Gastrocnemius medialis (tissue), 4 donors: ENCODE measurements around the gene EXOC3L2. TPM values are rescaled to one million over a fixed set of nuclear protein-coding genes. Genes with fewer than 3 reads are reported as not detected.
"Not testable (repeated sequence)": the region's sequence is repeated elsewhere in the genome, so short reads cannot be mapped to it uniquely, and the experiment has no call there.

Experiments used
- ATAC-seq, 2 donors: fragments of 150-250 bp; one replicate each; pipeline ENCODE4 v1.9.1; 2016
- DNase-seq, 2 donors: peaks; one replicate each; pipeline ENCODE4 v3.0.0-alpha.2; 2019
- H3K27ac ChIP-seq, 4 donors: fragments of 200-600 bp; sonication (generic); 1 replicate in 1 of 4; 2 replicates in 3 of 4; pipeline ENCODE4 v1.5.1; 2016 to 2018; ENCODE audit warnings: mild to moderate bottlenecking in 2 of 4, moderate library complexity in 1 of 4
- H3K27me3 ChIP-seq, 3 donors: fragments of 200-600 bp; sonication (generic) in 2 of 3; 1 replicate in 1 of 3; 2 replicates in 2 of 3; pipeline versions ENCODE4 v1.5.1 to v1.6.0; 2016 to 2019; ENCODE audit warnings: mild to moderate bottlenecking in 1 of 3, moderate library complexity in 1 of 3
- H3K36me3 ChIP-seq, 2 donors: fragments of 200-600 bp; sonication (generic) in 1 of 2; one replicate each; pipeline ENCODE4 v1.5.1; 2017 to 2018
- H3K4me1 ChIP-seq, 2 donors: fragments of 200-600 bp; sonication (generic) in 1 of 2; one replicate each; pipeline ENCODE4 v1.5.1; 2016 to 2017; ENCODE audit warnings: mild to moderate bottlenecking in 2 of 2
- H3K4me3 ChIP-seq, 4 donors: fragments of 200-600 bp; sonication (generic) in 3 of 4; 1 replicate in 1 of 4; 2 replicates in 3 of 4; pipeline ENCODE4 v1.5.1; 2016 to 2019; ENCODE audit warnings: mild to moderate bottlenecking in 2 of 4
- H3K9me3 ChIP-seq, 3 donors: fragments of 200-600 bp; sonication (generic) in 2 of 3; 1 replicate in 1 of 3; 2 replicates in 2 of 3; pipeline ENCODE4 v1.5.1; 2016 to 2019
- CTCF ChIP-seq, 5 experiments: fragments of 450-650 bp in 3 of 5; fragments of 200-600 bp in 2 of 5; sonication (generic) in 2 of 5; IDR thresholded peaks in 4 of 5; conservative IDR thresholded peaks in 1 of 5; 1 replicate in 4 of 5; 2 replicates in 1 of 5; pipeline ENCODE4 v1.5.1; 2016 to 2019; ENCODE audit warnings: antibody characterized with exemption in 5 of 5, mild to moderate bottlenecking in 3 of 5, moderate library complexity in 3 of 5
- POLR2A ChIP-seq, 2 donors: fragments of 450-650 bp; IDR thresholded peaks; one replicate each; pipeline ENCODE4 v1.6.1; 2017; ENCODE audit warnings: antibody characterized with exemption in 2 of 2, mild to moderate bottlenecking in 2 of 2, moderate library complexity in 2 of 2
- in situ Hi-C, 4 donors: fragments of 200-750 bp; cut with MboI; loops; one replicate each; pipeline versions ENCODE4 v1.15.0 to v1.8.0; 2017; ENCODE audit warnings: low sequenced_read_pairs in 4 of 4
- intact Hi-C: fragments of 100-400 bp; cut with DNase I; formaldehyde crosslinking; loops from one replicate; pipeline ENCODE4 v1.15.1; 2023; ENCODE audit warnings: low total_unique reads
- total RNA-seq, 4 donors: library from RNA; depleted of rRNA; stranded (reverse); fragments of >200 nt; gene quantifications; one replicate each; pipeline versions ENCODE4 v1.1.0 to v1.2.3, GENCODE V29; 2016

The EXOC3L2 gene
- total RNA-seq, 4 donors from 2014 or later, result 0.46 to 0.55 TPM; not detected in 2

DNA sequence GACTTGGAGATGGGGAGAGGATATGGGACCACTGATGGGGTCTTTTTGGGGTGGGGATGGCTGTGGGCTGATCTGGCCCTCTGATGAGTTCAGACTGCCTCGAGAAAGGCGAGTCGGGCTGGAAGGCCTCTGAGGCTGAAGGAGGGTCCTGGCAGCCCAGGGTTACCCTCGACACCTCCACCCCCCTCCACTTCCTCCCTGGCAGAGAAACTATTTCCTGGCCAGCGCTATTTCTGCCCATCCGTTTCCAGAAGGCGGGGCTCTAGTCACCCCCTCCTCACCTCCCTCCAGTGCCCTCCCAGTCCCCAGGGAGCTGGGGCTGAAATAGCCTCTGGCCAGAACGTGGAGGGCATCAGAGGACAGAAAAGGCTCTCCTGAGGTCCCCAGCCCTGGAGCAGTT lies 9.7 kb downstream of the EXOC3L2 start:
- Histone ChIP-seq H3K4me3 (no peak overlapping the region), H3K27me3 (peaks cover 21 to 27% (median 23%) of the 10 kb centered on the region in 3 donors), H3K9me3 (no peaks in the 10 kb centered on the region), H3K27ac (no peak overlapping the region), H3K36me3 (no peaks in the 10 kb centered on the region), H3K4me1 (no peaks in the 10 kb centered on the region)
- no peak for DNase-seq
- intact Hi-C loops, result no loop called here
- TF ChIP-seq CTCF (IDR thresholded peaks at IDR 0.05 in 4 of 5, conservative IDR thresholded peaks at IDR 0.05 in 1 of 5) (no peak), POLR2A (IDR thresholded peaks at IDR 0.05) (no peak)
- in situ Hi-C loops, result loop anchor here in 1 of 4 donors (5.0 kb wide), 1 partner anchor 33 kb away; no protein-coding TSS in a partner anchor
- no peak for ATAC-seq

DNA sequence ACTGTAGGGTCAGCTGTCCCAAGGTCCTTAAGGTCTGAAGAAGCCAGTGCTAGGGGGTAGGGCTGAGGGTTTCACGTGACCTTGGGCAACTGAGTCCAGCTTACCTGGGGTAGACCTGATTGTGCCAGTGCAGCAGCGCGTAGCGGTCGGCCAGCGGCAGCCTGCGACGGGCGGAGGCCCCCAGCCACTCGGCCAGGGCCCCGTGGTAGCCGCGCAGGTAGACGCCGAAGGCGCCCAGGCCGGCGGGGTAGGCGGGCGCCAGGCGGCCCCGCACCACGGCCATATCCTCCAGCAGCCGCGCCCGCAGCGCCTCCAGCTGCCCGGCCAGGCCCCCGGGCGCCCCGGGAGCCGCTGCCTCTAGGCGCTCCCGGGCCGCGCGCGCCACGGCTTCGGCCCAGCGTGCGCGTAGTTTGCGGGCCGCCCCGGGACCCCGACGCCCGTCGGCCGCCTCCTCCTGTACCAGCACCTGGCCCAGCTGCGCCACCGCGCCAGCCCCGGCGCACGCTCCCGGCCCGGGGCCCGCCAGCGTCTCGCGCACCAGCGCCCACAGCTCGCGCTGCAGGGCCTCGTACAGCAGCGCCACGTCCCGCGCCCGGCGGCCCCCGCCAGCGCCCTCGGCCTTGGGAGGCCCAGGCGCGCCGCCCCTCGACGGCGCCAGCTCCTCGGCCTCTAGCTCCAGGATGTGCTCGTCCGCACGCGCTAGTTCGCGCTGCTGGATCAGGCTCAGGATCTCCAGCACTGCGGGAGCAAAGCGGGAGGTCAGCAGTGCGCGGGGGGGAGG lies 10.9 kb downstream of the EXOC3L2 start:
- in situ Hi-C loops, result no loop called here

GRCh38 chr19:45231891-45232290 lies 13.3 kb downstream of the EXOC3L2 start:
- TF ChIP-seq CTCF (IDR thresholded peaks at IDR 0.05 in 4 of 5, conservative IDR thresholded peaks at IDR 0.05 in 1 of 5), result no peak
- TF ChIP-seq POLR2A (IDR thresholded peaks at IDR 0.05), result no peak
- Histone ChIP-seq H3K27ac (no peak overlapping the region), H3K4me1 (no peaks in the 10 kb centered on the region)

More for the DNA sequence above, 10.9 kb downstream of the EXOC3L2 start:
- H3K36me3 ChIP-seq, result no peaks in the 10 kb centered on the region
- DNase-seq (no peak), ATAC-seq (no peak)
- H3K27ac ChIP-seq, result no peak overlapping the region
- TF ChIP-seq POLR2A (IDR thresholded peaks at IDR 0.05), result no peak
- no peak for TF ChIP-seq CTCF (IDR thresholded peaks at IDR 0.05 in 4 of 5, conservative IDR thresholded peaks at IDR 0.05 in 1 of 5)
- intact Hi-C loops, result no loop called here
- peaks cover 21 to 27% (median 23%) of the 10 kb centered on the region in 3 donors for H3K27me3 ChIP-seq
- H3K9me3 ChIP-seq, result no peaks in the 10 kb centered on the region
- no peaks in the 10 kb centered on the region for H3K4me1 ChIP-seq
- no peak overlapping the region for H3K4me3 ChIP-seq

GRCh38 chr19:45229056-45229455 lies 16.2 kb downstream of the EXOC3L2 start:
- H3K36me3 ChIP-seq, intact Hi-C loops, H3K4me3 ChIP-seq, H3K27ac ChIP-seq, in situ Hi-C loops, DNase-seq, ATAC-seq, H3K9me3 ChIP-seq, H3K4me1 ChIP-seq: not testable (repeated sequence)
- H3K27me3 ChIP-seq, result peaks cover 5 to 20% (median 11%) of the 10 kb centered on the region in 3 donors

More at GRCh38 chr19:45231891-45232290, 13.3 kb downstream of the EXOC3L2 start:
- Histone ChIP-seq H3K4me3 (no peak overlapping the region), H3K36me3 (no peaks in the 10 kb centered on the region), H3K9me3 (no peaks in the 10 kb centered on the region), H3K27me3 (peaks cover 20 to 27% (median 23%) of the 10 kb centered on the region in 3 donors)
- no peak for ATAC-seq
- intact Hi-C loops, result no loop called here
- DNase-seq, result no peak
- in situ Hi-C loops, result no loop called here

GRCh38 chr19:45224645-45225044 lies 20.6 kb downstream of the EXOC3L2 start:
- ATAC-seq (no peak), DNase-seq (no peak)
- no peak for TF ChIP-seq CTCF (IDR thresholded peaks at IDR 0.05 in 4 of 5, conservative IDR thresholded peaks at IDR 0.05 in 1 of 5)
- no peak for TF ChIP-seq POLR2A (IDR thresholded peaks at IDR 0.05)
- H3K9me3 ChIP-seq, result no peaks in the 10 kb centered on the region
- no peak overlapping the region for H3K27ac ChIP-seq
- intact Hi-C loops, result no loop called here
- no peaks in the 10 kb centered on the region for H3K4me1 ChIP-seq
- peaks cover 2 to 6% (median 3%) of the 10 kb centered on the region in 3 donors for H3K27me3 ChIP-seq
- H3K36me3 ChIP-seq, result no peaks in the 10 kb centered on the region
- in situ Hi-C loops, result no loop called here
- H3K4me3 ChIP-seq, result no peak overlapping the region
